GM12878 (cell line): ENCODE measurements around the gene KCNA1. TPM values are rescaled to one million over a fixed set of nuclear protein-coding genes. Genes with fewer than 3 reads are reported as not detected.

Experiments used
- ATAC-seq: fragments of 200-7000 bp; cut with Tn5 transposase; 3 replicates; pipeline ENCODE4 v1.9.1; 2020; ENCODE audit warnings: mild to moderate bottlenecking, moderate library complexity
- BruUV-seq: library from RNA; stranded (reverse); fragments of 400-500 nt; replicated peaks from 2 replicates; lab custom pipeline; 2021; lab: Mats Ljungman, UMichigan
- CTCF ChIA-PET: fragments of 300-600 bp; sonication (Branson Sonifier 250); formaldehyde crosslinking; extraction: SDS; loops from one replicate; lab custom pipeline; 2021; ENCODE audit warnings: inconsistent platforms; lab: Yijun Ruan, JAX
- POLR2A ChIA-PET: fragments of 350-600 bp; formaldehyde crosslinking; extraction: SDS; loops from one replicate; lab custom pipeline; 2021; ENCODE audit warnings: inconsistent platforms; lab: Charles Lee
- RAD21 ChIA-PET: fragments of 300-600 bp; sonication (Branson Sonifier 250); formaldehyde crosslinking; loops from one replicate; lab custom pipeline; 2023; ENCODE audit warnings: antibody characterized with exemption; ENCODE audit not compliant: unreplicated experiment; lab: Charles Lee
- SMC1A ChIA-PET: fragments of 300-600 bp; sonication (Branson Sonifier 250); formaldehyde crosslinking; loops from one replicate; lab custom pipeline; 2023; ENCODE audit not compliant: unreplicated experiment, uncharacterized antibody; lab: Charles Lee
- DNase-seq: peaks from one replicate; pipeline ENCODE4 v3.0.0-alpha.2; 2011; ENCODE audit warnings: low read depth, low spot score
- FAIRE-seq: peaks from 3 replicates; lab custom pipeline; 2011; peaks lifted over from hg19 to GRCh38; lab: Jason Lieb, UNC
- H2AFZ ChIP-seq: 2 replicates; pipeline ENCODE4 v1.6.0; 2011; ENCODE audit warnings: low read depth, low read length, control low read depth; ENCODE audit not compliant: control insufficient read depth
- H3K27ac ChIP-seq: 2 replicates; pipeline ENCODE4 v1.5.1; 2011; ENCODE audit warnings: control low read depth; ENCODE audit not compliant: control insufficient read depth, insufficient read depth
- H3K27me3 ChIP-seq, 2 experiments: replicated peaks in 1 of 2; 2 replicates each; pipeline versions ENCODE4 v1.6.0 to v1.6.1; 2011; ENCODE audit warnings: low read length in 1 of 2; ENCODE audit not compliant: control insufficient read depth in 2 of 2, insufficient read depth in 2 of 2
- H3K36me3 ChIP-seq, 2 experiments: 2 replicates each; pipeline ENCODE4 v1.5.1; 2011; ENCODE audit warnings: low read length in 1 of 2; ENCODE audit not compliant: control insufficient read depth in 2 of 2, insufficient read depth in 2 of 2
- H3K4me1 ChIP-seq: 2 replicates; pipeline ENCODE4 v1.6.1; 2011; ENCODE audit warnings: mild to moderate bottlenecking, low read length, moderate library complexity, mixed read lengths; ENCODE audit not compliant: control insufficient read depth, insufficient read depth
- H3K4me2 ChIP-seq: 2 replicates; pipeline ENCODE4 v1.6.0; 2011; ENCODE audit warnings: control low read depth; ENCODE audit not compliant: control insufficient read depth, insufficient read depth
- H3K4me3 ChIP-seq: fragments of 200-600 bp; sonication (generic); 2 replicates; pipeline ENCODE4 v1.5.1; 2016
- H3K79me2 ChIP-seq: 2 replicates; pipeline ENCODE4 v1.6.0; 2011; ENCODE audit warnings: low read length; ENCODE audit not compliant: control insufficient read depth, insufficient read depth
- H3K9ac ChIP-seq: 2 replicates; pipeline ENCODE4 v1.8.0; 2011; ENCODE audit warnings: low read length, control low read depth, mixed read lengths; ENCODE audit not compliant: control insufficient read depth, insufficient read depth
- H3K9me3 ChIP-seq: replicated peaks from 3 replicates; pipeline ENCODE4 v1.5.1; 2011; ENCODE audit warnings: mild to moderate bottlenecking, low read length; ENCODE audit not compliant: control insufficient read depth, insufficient read depth
- H4K20me1 ChIP-seq: 2 replicates; pipeline ENCODE4 v1.6.0; 2011; ENCODE audit not compliant: control insufficient read depth, insufficient read depth
- CEBPB ChIP-seq, 2 experiments: fragments of 150-350 bp in 1 of 2; IDR thresholded peaks; 2 replicates each; pipeline ENCODE4 v1.6.1; 2012 to 2014; ENCODE audit warnings: low read depth in 2 of 2, low read length in 2 of 2, borderline replicate concordance in 1 of 2, inconsistent platforms in 1 of 2
- E2F4 ChIP-seq: IDR thresholded peaks from 2 replicates; pipeline ENCODE4 v1.6.1; 2012; ENCODE audit warnings: low read depth, low read length, improper control_type of control experiment
- E4F1 ChIP-seq: fragments of 450-650 bp; IDR thresholded peaks from 2 replicates; pipeline ENCODE4 v1.6.1; 2018; ENCODE audit warnings: borderline replicate concordance, mild to moderate bottlenecking; ENCODE audit not compliant: partially characterized antibody
- LARP7 ChIP-seq: fragments of 450-650 bp; IDR thresholded peaks from 2 replicates; pipeline ENCODE4 v1.6.1; 2017; ENCODE audit warnings: mild to moderate bottlenecking
- NFIC ChIP-seq: IDR thresholded peaks from 2 replicates; pipeline ENCODE4 v1.6.1; 2012; ENCODE audit warnings: low read depth, mild to moderate bottlenecking, inconsistent platforms, low read length, moderate library complexity
- PKNOX1 ChIP-seq: fragments of 450-650 bp; IDR thresholded peaks from 2 replicates; pipeline ENCODE4 v1.6.1; 2016; ENCODE audit warnings: mild to moderate bottlenecking
- SRF ChIP-seq, 2 experiments: IDR thresholded peaks; 2 replicates each; pipeline ENCODE4 v1.6.1; 2011; ENCODE audit warnings: low read depth in 2 of 2, low read length in 2 of 2, mild to moderate bottlenecking in 1 of 2, moderate library complexity in 1 of 2
- TAF1 ChIP-seq: IDR thresholded peaks from 2 replicates; pipeline ENCODE4 v1.6.1; 2011; ENCODE audit warnings: mild to moderate bottlenecking, low read depth, low read length, borderline replicate concordance
- YY1 ChIP-seq: IDR thresholded peaks from 2 replicates; pipeline ENCODE4 v1.6.1; 2011; ENCODE audit warnings: low read depth, mild to moderate bottlenecking, low read length
- ZBTB4 ChIP-seq: fragments of 450-650 bp; formaldehyde crosslinking; IDR thresholded peaks from 2 replicates; pipeline ENCODE4 v1.4.0; 2022; ENCODE audit warnings: mild to moderate bottlenecking, moderate library complexity
- ZNF207 ChIP-seq: fragments of 450-650 bp; IDR thresholded peaks from 2 replicates; pipeline ENCODE4 v1.6.1; 2014; ENCODE audit warnings: antibody characterized with exemption, mild to moderate bottlenecking, borderline replicate concordance
- ZNF24 ChIP-seq: fragments of 450-650 bp; IDR thresholded peaks from 2 replicates; pipeline ENCODE4 v1.6.1; 2017; ENCODE audit warnings: antibody characterized with exemption, mild to moderate bottlenecking
- in situ Hi-C: fragments of 300-500 bp; cut with MboI; formaldehyde crosslinking; loops from 9 replicates; pipeline ENCODE4 v1.14.3; 2018; ENCODE audit warnings: mixed read lengths
- intact Hi-C: fragments of 100-400 bp; cut with micrococcal nuclease; formaldehyde crosslinking; loops from one replicate; pipeline ENCODE4 v1.14.2; 2022; ENCODE audit not compliant: unreplicated experiment
- polyA plus RNA-seq, 11 experiments: library from polyadenylated mRNA; depleted of rRNA in 4 of 11; unstranded in 6 of 11; stranded (reverse) in 5 of 11; fragments of >200 nt; fragmentation: Nextera tagmentation in 4 of 11; fragmentation: Illumina TruSeq in 1 of 11; extraction: Ambion mirVana in 4 of 11; extraction: Trizol in 1 of 11; gene quantifications; 1 replicate in 1 of 11; 2 replicates in 10 of 11; pipeline versions ENCODE4 v1.2.1 to v1.2.3, GENCODE V29; 2011 to 2016; ENCODE audit warnings: inconsistent platforms in 2 of 11, missing spikeins in 2 of 11, low read depth in 1 of 11
- total RNA-seq, 4 experiments: library from RNA; depleted of rRNA in 3 of 4; stranded (reverse); fragments of >200 nt in 3 of 4; fragmentation: Illumina TruSeq in 1 of 4; extraction: Trizol in 1 of 4; gene quantifications; 2 replicates each; pipeline versions ENCODE4 v1.2.1 to v1.2.3, GENCODE V29; 2013 to 2021

Gene KCNA1
- total and polyA plus RNA-seq, 10 of the 15 experiments (the other 5 are each of a cell fraction or from before 2014, with no cell fraction given) = 0.05 to 0.77 (median 0.33) TPM

- no peak for FAIRE-seq
- intact Hi-C loops = no loop called here
- H3K36me3 ChIP-seq = no peaks in the 10 kb centered on the region
- RAD21 ChIA-PET = no interaction called here
- no peak overlapping the region for H3K9ac ChIP-seq
- no peak overlapping the region for H2AFZ ChIP-seq
- H3K9me3 ChIP-seq = no peaks in the 10 kb centered on the region
- POLR2A ChIA-PET = no interaction called here
- BruUV-seq = no TSS peak
- in situ Hi-C loops = no loop called here
- peaks cover 9 to 15% of the 10 kb centered on the region in 2 experiments; a peak in 3 of 4 replicates for H3K27me3 ChIP-seq
- CTCF ChIA-PET = interaction anchor here (0.7 kb wide), 1 partner anchor 47 kb away, joined by 3 read pairs; no protein-coding TSS in a partner anchor
- no peak for DNase-seq
- no peak overlapping the region for H3K4me2 ChIP-seq
- SMC1A ChIA-PET = no interaction called here
- TF ChIP-seq ZNF207 = no peak
- no peak for TF ChIP-seq TAF1
- no peak for TF ChIP-seq YY1
- TF ChIP-seq SRF (IDR thresholded peaks at IDR 0.05; ENCODE audit: low read depth in 2 of 2, low read length in 2 of 2) = no peak
- TF ChIP-seq E2F4 = no peak
- TF ChIP-seq E4F1 = no peak
- no peak for TF ChIP-seq ZBTB4
- no peak for TF ChIP-seq PKNOX1
- TF ChIP-seq LARP7 = no peak
- no peak for TF ChIP-seq NFIC
- TF ChIP-seq ZNF24 = no peak
- no peak for TF ChIP-seq CEBPB (IDR thresholded peaks at IDR 0.05; ENCODE audit: borderline replicate concordance in 1 of 2, low read depth in 2 of 2, low read length in 2 of 2)
- TF ChIP-seq, all 136 proteins: peak for 0
- Histone ChIP-seq H4K20me1 (no peaks in the 10 kb centered on the region), H3K79me2 (no peaks in the 10 kb centered on the region), H3K4me1 (peaks cover 6% of the 10 kb centered on the region), H3K27ac (no peak overlapping the region), H3K4me3 (no peak overlapping the region)
- ATAC-seq = no peak
Observed at GRCh38 chr12:4905316-4905715, 4.4 kb upstream of the KCNA1 start.
